Measurements from ENCODE around the gene PSAT1. TPM values are rescaled to one million over a fixed set of nuclear protein-coding genes. Genes with fewer than 3 reads are reported as not detected.

PSAT1 gene
- total RNA-seq, 1 experiment from 2014 or later, result 226 TPM

DNA sequence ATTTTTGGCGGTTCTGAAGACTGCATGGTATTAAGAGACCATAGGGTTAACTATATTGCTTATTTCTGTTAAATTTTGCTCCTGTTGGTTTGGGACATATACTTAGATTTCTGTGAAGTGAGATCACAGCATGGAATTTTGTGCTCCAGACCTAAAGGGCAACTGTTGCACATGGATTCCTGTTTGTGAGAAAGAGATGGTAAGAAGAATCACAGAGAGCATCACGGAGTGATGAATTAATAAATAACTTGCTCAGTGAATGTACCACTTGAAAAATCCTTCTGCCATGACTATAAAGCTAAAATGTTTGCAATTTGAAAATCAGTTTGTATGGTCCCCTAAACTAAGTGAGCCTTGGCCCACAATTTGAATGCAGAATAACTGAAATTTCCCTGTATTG lies 4.5 kb downstream of the PSAT1 start:
- Histone ChIP-seq H3K27me3 (ENCODE audit: insufficient read depth, low read length) (no peaks in the 10 kb centered on the region), H3K9me2 (ENCODE audit: insufficient read depth) (no peaks in the 10 kb centered on the region), H4K20me1 (ENCODE audit: insufficient read depth) (no peaks in the 10 kb centered on the region), H3K9me3 (ENCODE audit: control insufficient read depth in 1 of 2, insufficient read depth in 1 of 2, low read depth in 1 of 2, low read length in 2 of 2) (no peaks in the 10 kb centered on the region), H3K4me1 (ENCODE audit: control insufficient read depth in 1 of 2, insufficient read depth in 2 of 2, low read length in 2 of 2) (peaks cover 5 to 12% of the 10 kb centered on the region in 2 experiments; a peak in 3 of 4 replicates), H2AFZ (ENCODE audit: low read depth, low read length, poor library complexity, severe bottlenecking) (no peak overlapping the region), H3K4me3 (replicated peaks in 1 of 2; ENCODE audit: low read depth in 1 of 2, low read length in 2 of 2) (no peak overlapping the region), H3K27ac (ENCODE audit: low read depth, low read length) (no peak overlapping the region), H3K4me2 (ENCODE audit: low read length) (no peak overlapping the region), H3K36me3 (ENCODE audit: control insufficient read depth in 1 of 2, insufficient read depth in 2 of 2, low read length in 2 of 2) (peaks cover 13 to 37% of the 10 kb centered on the region in 2 experiments; a peak in 3 of 4 replicates), H3K9ac (ENCODE audit: low read length) (no peak overlapping the region), H3K79me2 (ENCODE audit: insufficient read depth, low read length) (peaks cover 46% of the 10 kb centered on the region)
- CTCF ChIA-PET, result no interaction called here
- POLR2A ChIA-PET, result no interaction called here
- DNase-seq (ENCODE audit: low read depth, low spot score), result no peak
- no TSS peak for BruUV-seq (replicated peaks)
- intact Hi-C loops (cut with micrococcal nuclease), result no loop called here
- RAD21 ChIA-PET (ENCODE audit: low non-redundant PET in 1 of 2, low total read pairs in 2 of 2, uncharacterized antibody in 2 of 2, unreplicated experiment in 2 of 2), result no interaction called here
- TF ChIP-seq POLR2AphosphoS5 (IDR thresholded peaks at IDR 0.05; ENCODE audit: low read depth, low read length) (no peak), ELF1 (IDR thresholded peaks at IDR 0.05; ENCODE audit: borderline replicate concordance, low read depth) (no peak), EZH2phosphoT487 (IDR thresholded peaks at IDR 0.05; ENCODE audit: borderline replicate concordance) (no peak), SP1 (IDR thresholded peaks at IDR 0.05; ENCODE audit: low read depth) (no peak), SIN3A (IDR thresholded peaks at IDR 0.05; ENCODE audit: low read depth) (no peak), POLR2A (IDR thresholded peaks at IDR 0.05; ENCODE audit: borderline replicate concordance, extremely low read depth, insufficient read depth, insufficient read length) (no peak), CBX3 (IDR thresholded peaks at IDR 0.05; ENCODE audit: low read depth) (no peak), EZH2 (IDR thresholded peaks at IDR 0.05) (no peak), SRF (IDR thresholded peaks at IDR 0.05; ENCODE audit: low read depth) (no peak), JUND (IDR thresholded peaks at IDR 0.05) (no peak), ZFX (IDR thresholded peaks at IDR 0.05) (no peak), FOSL1 (IDR thresholded peaks at IDR 0.05; ENCODE audit: low read depth) (no peak)
- TF ChIP-seq, protein P1, sequence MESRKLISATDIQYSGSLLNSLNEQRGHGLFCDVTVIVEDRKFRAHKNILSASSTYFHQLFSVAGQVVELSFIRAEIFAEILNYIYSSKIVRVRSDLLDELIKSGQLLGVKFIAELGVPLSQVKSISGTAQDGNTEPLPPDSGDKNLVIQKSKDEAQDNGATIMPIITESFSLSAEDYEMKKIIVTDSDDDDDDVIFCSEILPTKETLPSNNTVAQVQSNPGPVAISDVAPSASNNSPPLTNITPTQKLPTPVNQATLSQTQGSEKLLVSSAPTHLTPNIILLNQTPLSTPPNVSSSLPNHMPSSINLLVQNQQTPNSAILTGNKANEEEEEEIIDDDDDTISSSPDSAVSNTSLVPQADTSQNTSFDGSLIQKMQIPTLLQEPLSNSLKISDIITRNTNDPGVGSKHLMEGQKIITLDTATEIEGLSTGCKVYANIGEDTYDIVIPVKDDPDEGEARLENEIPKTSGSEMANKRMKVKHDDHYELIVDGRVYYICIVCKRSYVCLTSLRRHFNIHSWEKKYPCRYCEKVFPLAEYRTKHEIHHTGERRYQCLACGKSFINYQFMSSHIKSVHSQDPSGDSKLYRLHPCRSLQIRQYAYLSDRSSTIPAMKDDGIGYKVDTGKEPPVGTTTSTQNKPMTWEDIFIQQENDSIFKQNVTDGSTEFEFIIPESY (IDR thresholded peaks at IDR 0.05; ENCODE audit: extremely low read depth, insufficient replicate concordance, low read length), result no peak
- TF ChIP-seq, protein P2, sequence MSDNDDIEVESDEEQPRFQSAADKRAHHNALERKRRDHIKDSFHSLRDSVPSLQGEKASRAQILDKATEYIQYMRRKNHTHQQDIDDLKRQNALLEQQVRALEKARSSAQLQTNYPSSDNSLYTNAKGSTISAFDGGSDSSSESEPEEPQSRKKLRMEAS (IDR thresholded peaks at IDR 0.05), result no peak
- no peak for ATAC-seq

All from HCT116 (cell line).